ENCODE results near the gene MYO16.

Gene MYO16

GRCh38 chr13:108760541-108760940 lies 131.1 kb downstream of the MYO16 start:
- no peaks in the 10 kb centered on the region for H3K9me3 ChIP-seq
- H3K27me3 ChIP-seq, result no peaks in the 10 kb centered on the region
- intact Hi-C loops (cut with DNase I; ENCODE audit: low total_unique reads), result no loop called here
- no peak overlapping the region for H3K4me3 ChIP-seq
- no peaks in the 10 kb centered on the region for H3K4me1 ChIP-seq
- H3K36me3 ChIP-seq, result no peaks in the 10 kb centered on the region
- no peak for DNase-seq
- TF ChIP-seq CTCF (IDR thresholded peaks at IDR 0.05), result no peak
- H3K27ac ChIP-seq, result no peak overlapping the region

- no peaks in the 10 kb centered on the region for H3K36me3 ChIP-seq
- H3K9me3 ChIP-seq, result no peaks in the 10 kb centered on the region
- H3K4me1 ChIP-seq, result no peaks in the 10 kb centered on the region
- no peak overlapping the region for H3K4me3 ChIP-seq
- no peak for DNase-seq
- intact Hi-C loops (cut with DNase I; ENCODE audit: low total_unique reads), result no loop called here
- no peaks in the 10 kb centered on the region for H3K27me3 ChIP-seq
- no peak for TF ChIP-seq CTCF (IDR thresholded peaks at IDR 0.05)
- H3K27ac ChIP-seq, result no peak overlapping the region
Observed at GRCh38 chr13:108768035-108768434, 138.6 kb downstream of the MYO16 start.

- Histone ChIP-seq H3K27ac (no peak overlapping the region), H3K36me3 (no peaks in the 10 kb centered on the region), H3K27me3 (no peaks in the 10 kb centered on the region), H3K4me1 (no peaks in the 10 kb centered on the region), H3K9me3 (no peaks in the 10 kb centered on the region), H3K4me3 (no peak overlapping the region)
- intact Hi-C loops (cut with DNase I; ENCODE audit: low total_unique reads), result no loop called here
- TF ChIP-seq CTCF (IDR thresholded peaks at IDR 0.05), result no peak
- no peak for DNase-seq
Observed at GRCh38 chr13:108769213-108770070, 140.0 kb downstream of the MYO16 start.

- H3K27ac ChIP-seq, result no peak overlapping the region
- no peaks in the 10 kb centered on the region for H3K36me3 ChIP-seq
- H3K9me3 ChIP-seq, result no peaks in the 10 kb centered on the region
- no peaks in the 10 kb centered on the region for H3K27me3 ChIP-seq
- H3K4me1 ChIP-seq, result no peaks in the 10 kb centered on the region
- no peak for TF ChIP-seq CTCF (IDR thresholded peaks at IDR 0.05)
- DNase-seq, result no peak
- H3K4me3 ChIP-seq, result no peak overlapping the region
- intact Hi-C loops (cut with DNase I; ENCODE audit: low total_unique reads), result no loop called here
Observed at GRCh38 chr13:108775597-108775996, 146.2 kb downstream of the MYO16 start.

- H3K4me3 ChIP-seq, result no peak overlapping the region
- TF ChIP-seq CTCF (IDR thresholded peaks at IDR 0.05), result no peak
- H3K27me3 ChIP-seq, result no peaks in the 10 kb centered on the region
- no peaks in the 10 kb centered on the region for H3K4me1 ChIP-seq
- no peaks in the 10 kb centered on the region for H3K36me3 ChIP-seq
- no peak for DNase-seq
- no peaks in the 10 kb centered on the region for H3K9me3 ChIP-seq
- H3K27ac ChIP-seq, result no peak overlapping the region
- intact Hi-C loops (cut with DNase I; ENCODE audit: low total_unique reads), result no loop called here
Observed at GRCh38 chr13:108776650-108777049, 147.2 kb downstream of the MYO16 start.
